Suprapubic skin (tissue), 4 donors: ENCODE data around the gene ZBTB25.

Source experiments
- CTCF ChIP-seq, 2 donors: fragments of 200-600 bp in 1 of 2; fragments of 450-650 bp in 1 of 2; sonication (generic) in 1 of 2; IDR thresholded peaks; one replicate each; pipeline ENCODE4 v1.5.1; 2016 to 2019; ENCODE audit warnings: antibody characterized with exemption in 2 of 2, mild to moderate bottlenecking in 1 of 2, moderate library complexity in 1 of 2
- EP300 ChIP-seq: sonication (generic); formaldehyde crosslinking; IDR thresholded peaks from one replicate; pipeline ENCODE4 v1.6.1; 2017; ENCODE audit warnings: antibody characterized with exemption
- POLR2AphosphoS5 ChIP-seq, 3 donors: sonication (generic); formaldehyde crosslinking; IDR thresholded peaks; one replicate each; pipeline ENCODE4 v1.6.1; 2017; ENCODE audit warnings: antibody characterized with exemption in 3 of 3

GRCh38 chr14:64501411-64502171, 2.0 kb downstream of the ZBTB25 start:
- TF ChIP-seq CTCF (IDR thresholded peaks at IDR 0.05) (no peak), POLR2AphosphoS5 (IDR thresholded peaks at IDR 0.05) (peak in 1 of 3 donors; percentile 26), EP300 (no peak)
